Mucosa of descending colon (tissue), 3 donors: Measurements from ENCODE around the gene MAMDC4. TPM values are rescaled to one million over a fixed set of nuclear protein-coding genes. Genes with fewer than 3 reads are reported as not detected.
A peak's percentile ranks its signal among the peaks of the same experiment; 100 is the strongest.

ENCODE experiments used
- ATAC-seq: fragments of 200-7000 bp; cut with Tn5 transposase; one replicate; pipeline ENCODE4 v1.9.1; 2020; ENCODE audit warnings: mild to moderate bottlenecking, moderate library complexity
- DNase-seq, 3 donors: peaks; one replicate each; pipeline ENCODE4 v3.0.0-alpha.2; 2020
- H3K36me3 ChIP-seq: fragments of 200-600 bp; one replicate; pipeline ENCODE4 v1.8.0; 2021; ENCODE audit warnings: low read depth, mild to moderate bottlenecking
- H3K4me1 ChIP-seq: fragments of 200-600 bp; one replicate; pipeline ENCODE4 v1.8.0; 2021; ENCODE audit warnings: low read depth, mild to moderate bottlenecking
- H3K4me3 ChIP-seq: fragments of 200-600 bp; one replicate; pipeline ENCODE4 v1.8.0; 2021; ENCODE audit warnings: mild to moderate bottlenecking
- H3K9me3 ChIP-seq: fragments of 200-600 bp; one replicate; pipeline ENCODE4 v1.8.0; 2021; ENCODE audit warnings: mild to moderate bottlenecking
- intact Hi-C, 2 donors: fragments of 100-400 bp; cut with DNase I in 1 of 2; cut with micrococcal nuclease in 1 of 2; formaldehyde crosslinking; loops; one replicate each; pipeline versions ENCODE4 v1.11.0 to v1.11.1; 2022; cut with DNase I, micrococcal nuclease
- total RNA-seq, 3 donors: library from RNA; stranded (reverse); fragmentation: NEBNext Ultra II Directional in 2 of 3; extraction: Animal tissue kit (Norgen Biotek cat#: 25700) in 2 of 3; gene quantifications; one replicate each; pipeline versions ENCODE4 v1.2.1 to v1.2.4, GENCODE V29; 2021 to 2023
- TF ChIP-seq, protein P1 (sequence below): fragments of 200-600 bp; IDR thresholded peaks from one replicate; pipeline ENCODE4 v1.8.0; 2022; ENCODE audit warnings: antibody characterized with exemption, mild to moderate bottlenecking
- donor health status: DM: no; HTN: no; CAD: no; lungs with moderate emphysema.
- donor health status: DM: no; HTN: no; CAD: no.
- donor health status: DM: no; HTN: yes; CAD: no.

MAMDC4 gene
- total RNA-seq, 3 donors from 2014 or later: 15.4 to 43.8 (median 18.5) TPM

DNA sequence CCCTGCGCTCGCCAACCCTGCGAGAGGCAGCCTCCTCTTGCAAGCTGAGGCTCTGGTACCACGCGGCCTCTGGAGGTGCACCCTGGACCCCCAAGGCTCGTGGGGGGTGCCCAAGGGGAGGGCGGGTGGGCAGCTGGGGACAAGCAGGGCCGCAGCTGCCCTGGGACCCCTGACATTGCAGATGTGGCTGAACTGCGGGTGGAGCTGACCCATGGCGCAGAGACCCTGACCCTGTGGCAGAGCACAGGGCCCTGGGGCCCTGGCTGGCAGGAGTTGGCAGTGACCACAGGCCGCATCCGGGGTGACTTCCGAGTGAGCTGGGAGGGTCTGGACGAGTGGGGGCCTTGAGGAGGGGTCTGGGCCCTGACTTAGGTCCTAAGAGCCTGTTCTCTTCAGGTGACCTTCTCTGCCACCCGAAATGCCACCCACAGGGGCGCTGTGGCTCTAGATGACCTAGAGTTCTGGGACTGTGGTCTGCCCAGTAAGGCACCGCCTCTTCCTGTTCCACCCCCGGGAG, 1.5 kb downstream of the MAMDC4 start:
- no peaks in the 10 kb centered on the region for H3K36me3 ChIP-seq
- DNase-seq: peak in 1 of 3 donors; percentile 35
- TF ChIP-seq, protein P1, sequence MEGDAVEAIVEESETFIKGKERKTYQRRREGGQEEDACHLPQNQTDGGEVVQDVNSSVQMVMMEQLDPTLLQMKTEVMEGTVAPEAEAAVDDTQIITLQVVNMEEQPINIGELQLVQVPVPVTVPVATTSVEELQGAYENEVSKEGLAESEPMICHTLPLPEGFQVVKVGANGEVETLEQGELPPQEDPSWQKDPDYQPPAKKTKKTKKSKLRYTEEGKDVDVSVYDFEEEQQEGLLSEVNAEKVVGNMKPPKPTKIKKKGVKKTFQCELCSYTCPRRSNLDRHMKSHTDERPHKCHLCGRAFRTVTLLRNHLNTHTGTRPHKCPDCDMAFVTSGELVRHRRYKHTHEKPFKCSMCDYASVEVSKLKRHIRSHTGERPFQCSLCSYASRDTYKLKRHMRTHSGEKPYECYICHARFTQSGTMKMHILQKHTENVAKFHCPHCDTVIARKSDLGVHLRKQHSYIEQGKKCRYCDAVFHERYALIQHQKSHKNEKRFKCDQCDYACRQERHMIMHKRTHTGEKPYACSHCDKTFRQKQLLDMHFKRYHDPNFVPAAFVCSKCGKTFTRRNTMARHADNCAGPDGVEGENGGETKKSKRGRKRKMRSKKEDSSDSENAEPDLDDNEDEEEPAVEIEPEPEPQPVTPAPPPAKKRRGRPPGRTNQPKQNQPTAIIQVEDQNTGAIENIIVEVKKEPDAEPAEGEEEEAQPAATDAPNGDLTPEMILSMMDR: no peak
- H3K4me1 ChIP-seq: peaks cover 24% of the 10 kb centered on the region
- H3K9me3 ChIP-seq: no peaks in the 10 kb centered on the region
- no peak for ATAC-seq
- H3K4me3 ChIP-seq: no peak overlapping the region
- intact Hi-C loops: no loop called here

- peak in 2 of 3 donors; percentile 25 to 51 for DNase-seq
- Histone ChIP-seq H3K4me1 (peaks cover 30% of the 10 kb centered on the region), H3K9me3 (no peaks in the 10 kb centered on the region), H3K4me3 (no peak overlapping the region), H3K36me3 (no peaks in the 10 kb centered on the region)
- TF ChIP-seq, protein P1: no peak
- no peak for ATAC-seq
- intact Hi-C loops: no loop called here
These were observed 2.1 kb downstream of the MAMDC4 start for GRCh38 chr9:136854113-136854841.

DNA sequence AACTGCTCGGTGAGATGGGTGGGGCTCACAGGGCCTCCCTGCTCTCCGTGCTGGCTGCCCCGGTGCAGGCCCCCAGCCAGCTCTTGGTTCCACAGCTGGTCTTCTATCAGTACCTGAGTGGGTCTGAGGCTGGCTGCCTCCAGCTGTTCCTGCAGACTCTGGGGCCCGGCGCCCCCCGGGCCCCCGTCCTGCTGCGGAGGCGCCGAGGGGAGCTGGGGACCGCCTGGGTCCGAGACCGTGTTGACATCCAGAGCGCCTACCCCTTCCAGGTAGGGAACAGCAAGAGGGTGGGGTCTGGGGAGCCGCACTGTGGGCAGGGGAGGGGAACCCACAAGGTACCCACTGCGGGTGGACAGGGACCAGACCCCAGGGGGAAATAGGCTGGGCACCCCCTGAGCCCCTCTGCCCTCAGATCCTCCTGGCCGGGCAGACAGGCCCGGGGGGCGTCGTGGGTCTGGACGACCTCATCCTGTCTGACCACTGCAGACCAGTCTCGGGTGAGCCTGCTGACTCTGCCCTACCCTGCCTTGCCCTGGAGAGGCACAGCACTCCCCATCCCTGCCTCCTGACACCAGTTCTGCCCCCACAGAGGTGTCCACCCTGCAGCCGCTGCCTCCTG, 2.8 kb downstream of the MAMDC4 start:
- Histone ChIP-seq H3K36me3 (no peaks in the 10 kb centered on the region), H3K9me3 (no peaks in the 10 kb centered on the region), H3K4me3 (no peak overlapping the region), H3K4me1 (peaks cover 33% of the 10 kb centered on the region)
- peak in 1 of 3 donors; percentile 32 for DNase-seq
- TF ChIP-seq, protein P1: no peak
- intact Hi-C loops: no loop called here
- ATAC-seq: no peak

GRCh38 chr9:136855461-136856078, 3.4 kb downstream of the MAMDC4 start:
- Histone ChIP-seq H3K36me3 (no peaks in the 10 kb centered on the region), H3K9me3 (no peaks in the 10 kb centered on the region), H3K4me3 (no peak overlapping the region), H3K4me1 (peaks cover 32% of the 10 kb centered on the region)
- intact Hi-C loops: no loop called here
- DNase-seq (peak in 1 of 3 donors; percentile 29), ATAC-seq (no peak)
- TF ChIP-seq, protein P1: no peak

DNA sequence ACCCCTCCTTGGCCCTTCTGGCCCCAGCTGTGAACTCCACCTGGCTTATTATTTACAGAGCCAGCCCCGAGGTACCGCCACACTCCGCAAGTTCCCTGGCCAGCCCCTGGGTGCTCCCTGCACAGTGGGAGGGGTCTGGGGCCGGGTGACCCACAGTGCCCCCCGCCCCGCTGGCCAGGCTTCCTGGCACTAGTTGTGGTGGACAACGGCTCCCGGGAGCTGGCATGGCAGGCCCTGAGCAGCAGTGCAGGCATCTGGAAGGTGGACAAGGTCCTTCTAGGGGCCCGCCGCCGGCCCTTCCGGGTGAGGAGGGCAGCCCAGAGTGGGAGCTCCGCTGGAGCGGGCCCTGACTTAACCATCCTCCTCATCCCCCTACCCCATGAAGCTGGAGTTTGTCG, 3.9 kb downstream of the MAMDC4 start:
- Histone ChIP-seq H3K9me3 (no peaks in the 10 kb centered on the region), H3K36me3 (no peaks in the 10 kb centered on the region), H3K4me3 (no peak overlapping the region), H3K4me1 (peaks cover 38% of the 10 kb centered on the region)
- DNase-seq (peak in 2 of 3 donors; percentile 5 to 32), ATAC-seq (no peak)
- TF ChIP-seq, protein P1: no peak
- intact Hi-C loops: no loop called here
